Measurements from ENCODE around the gene NRXN2. TPM values are rescaled to one million over a fixed set of nuclear protein-coding genes. Genes with fewer than 3 reads are reported as not detected.

The NRXN2 gene
- total RNA-seq, 1 donor from 2014 or later: 0.05 TPM

DNA sequence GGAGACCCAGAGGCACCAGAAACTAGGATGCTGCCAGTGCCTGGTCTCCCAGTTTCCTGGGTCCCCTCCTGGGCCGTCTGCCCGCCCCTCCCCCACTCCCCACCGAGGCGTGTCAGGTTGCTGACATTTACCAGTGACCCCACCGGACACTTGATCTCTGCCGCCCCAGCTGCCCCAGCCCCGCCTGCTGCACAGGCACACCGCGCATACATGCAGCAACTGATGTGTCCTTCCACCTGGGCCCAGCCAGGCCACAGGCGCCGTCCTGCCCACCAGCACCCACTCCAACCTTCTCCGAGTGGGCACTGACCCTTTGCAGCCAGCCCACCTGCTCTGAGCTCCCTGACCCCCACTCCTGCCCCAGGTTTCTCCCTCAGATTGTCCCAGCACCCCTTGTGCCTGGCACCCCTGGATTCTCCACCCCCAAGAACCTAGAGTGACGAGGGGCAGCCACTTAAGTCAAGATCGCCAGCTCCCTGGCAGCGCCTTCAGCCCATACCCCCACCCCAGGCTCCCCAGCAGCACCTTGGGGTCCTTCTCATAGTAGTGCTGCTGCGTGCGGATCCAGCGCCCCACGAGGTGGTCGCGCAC is 36.2 kb upstream of the NRXN2 start:
- intact Hi-C loops (cut with micrococcal nuclease): no loop called here

DNA sequence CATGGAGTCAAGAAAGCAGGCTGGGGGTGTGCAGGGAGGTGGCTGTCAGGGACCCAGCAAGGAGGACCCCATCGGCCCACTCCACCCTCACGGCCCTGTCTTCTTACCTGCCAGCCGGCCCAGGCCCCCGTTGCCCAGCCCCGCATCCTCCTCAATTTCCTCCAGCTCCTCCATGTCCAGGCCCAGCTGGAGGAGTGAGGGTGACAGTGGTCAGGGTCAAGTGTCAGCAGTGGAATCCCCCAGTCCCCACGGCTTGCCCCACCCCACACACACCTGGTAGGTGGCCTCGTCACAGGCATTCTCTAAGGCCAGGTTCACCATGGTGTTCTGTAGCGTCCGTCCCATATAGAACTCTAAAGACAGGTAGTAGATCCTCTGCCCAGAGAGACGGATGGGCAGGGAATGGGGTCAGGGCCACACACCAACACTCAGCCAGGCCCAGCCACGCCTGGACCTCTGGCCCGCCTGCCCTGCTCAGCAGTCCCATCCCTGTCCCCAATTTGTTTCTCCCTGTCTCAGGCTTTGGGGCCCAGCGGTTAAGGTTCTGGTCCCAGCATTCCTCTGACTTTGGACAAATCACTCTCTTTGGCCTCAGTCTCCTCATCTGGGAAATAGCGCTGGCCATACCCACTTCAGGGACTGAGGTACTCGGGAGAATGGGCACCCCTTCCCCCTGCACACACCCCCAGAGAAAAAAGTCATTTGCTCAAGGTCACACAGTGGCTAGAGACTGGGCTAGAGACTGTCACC is 35.5 kb upstream of the NRXN2 start:
- intact Hi-C loops (cut with micrococcal nuclease): no loop called here

GRCh38 chr11:64757549-64758329 is 34.7 kb upstream of the NRXN2 start:
- intact Hi-C loops (cut with micrococcal nuclease): no loop called here

- intact Hi-C loops (cut with micrococcal nuclease): no loop called here
Observed at GRCh38 chr11:64755681-64756361, 32.8 kb upstream of the NRXN2 start.

GRCh38 chr11:64754919-64755662 is 32.1 kb upstream of the NRXN2 start:
- intact Hi-C loops (cut with micrococcal nuclease): no loop called here

DNA sequence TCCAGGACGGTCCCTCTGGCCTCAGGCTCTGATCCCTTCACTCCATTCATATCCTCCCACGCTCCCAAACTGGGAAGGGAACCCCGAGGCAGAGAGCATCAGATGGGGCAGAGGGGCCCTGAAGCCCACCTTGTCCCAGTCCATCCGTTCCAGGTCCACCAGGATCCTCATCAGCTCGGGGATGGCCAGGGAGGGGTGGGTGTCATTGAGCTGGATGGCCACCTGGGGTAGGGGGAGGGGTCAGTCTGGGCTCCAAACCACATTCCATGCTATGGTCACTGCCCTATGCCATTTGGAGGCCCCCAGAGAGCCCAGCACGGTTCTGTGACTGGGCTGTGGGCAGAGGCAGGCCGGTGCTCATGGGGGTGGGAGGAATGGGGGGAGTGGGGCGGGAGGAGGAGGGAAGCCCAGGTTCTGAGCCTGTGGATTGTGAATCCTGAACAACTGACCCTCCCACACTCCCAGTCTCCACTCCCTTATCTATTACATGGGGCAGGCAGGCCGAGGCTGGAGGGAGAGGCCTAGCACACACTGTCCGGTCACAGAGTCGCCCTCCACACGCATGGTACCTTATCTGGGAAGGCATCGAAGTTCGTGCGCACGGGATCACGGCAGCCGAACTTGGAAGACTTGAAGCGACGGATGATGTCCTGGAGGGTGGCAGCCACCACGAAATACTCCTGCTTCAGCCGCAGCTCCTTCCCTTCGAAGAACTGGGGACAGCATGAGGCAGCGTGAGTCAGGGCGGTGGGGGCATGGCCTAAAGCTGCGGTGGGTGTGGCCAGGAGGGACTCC is 31.3 kb upstream of the NRXN2 start:
- intact Hi-C loops (cut with micrococcal nuclease): no loop called here

- intact Hi-C loops (cut with micrococcal nuclease): no loop called here
Observed at GRCh38 chr11:64753380-64754123, 30.6 kb upstream of the NRXN2 start.

- intact Hi-C loops (cut with micrococcal nuclease): no loop called here
Observed at GRCh38 chr11:64753019-64753379, 30.0 kb upstream of the NRXN2 start.

DNA sequence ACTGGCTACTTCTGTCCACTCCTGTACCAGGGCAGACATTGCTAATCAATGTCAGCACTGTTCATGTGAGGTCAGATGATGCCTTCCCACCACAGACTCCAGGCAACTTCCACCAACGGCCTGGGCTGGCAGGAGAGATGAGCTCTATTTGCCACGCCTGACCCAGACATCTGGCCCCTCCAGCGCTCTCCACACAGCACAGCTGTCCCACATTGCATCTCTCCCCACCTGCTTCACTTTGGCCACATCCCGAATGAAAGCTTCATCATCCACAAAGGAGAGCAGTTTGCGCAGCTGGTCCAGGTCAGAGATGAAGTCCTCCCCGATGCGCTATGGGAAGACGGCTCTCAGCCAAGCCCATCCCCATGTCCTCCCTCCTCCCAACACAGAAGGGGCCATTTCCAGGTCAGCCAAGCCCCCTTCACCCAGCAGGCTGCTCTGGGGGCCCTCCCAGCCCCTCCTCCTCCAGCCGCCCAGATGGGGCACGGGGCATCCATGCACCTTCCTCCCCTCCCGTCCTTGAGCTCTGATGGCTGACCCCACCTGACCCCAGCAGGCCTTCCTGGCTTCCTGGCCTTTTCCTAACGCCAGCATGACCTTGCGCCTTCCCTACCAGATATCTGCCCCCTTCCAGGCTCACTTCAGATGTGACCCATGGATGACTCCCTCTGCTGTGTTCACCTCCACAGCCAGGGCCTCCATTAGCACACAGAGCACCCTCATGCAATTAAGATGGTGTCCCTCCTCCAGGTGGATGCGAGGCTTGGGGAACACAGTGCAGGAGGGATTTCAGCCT is 29.4 kb upstream of the NRXN2 start:
- intact Hi-C loops (cut with micrococcal nuclease): no loop called here

GRCh38 chr11:64751580-64751979 is 28.6 kb upstream of the NRXN2 start:
- intact Hi-C loops (cut with micrococcal nuclease): no loop called here

- intact Hi-C loops (cut with micrococcal nuclease): no loop called here
Observed at GRCh38 chr11:64751136-64751535, 28.1 kb upstream of the NRXN2 start.

- intact Hi-C loops (cut with micrococcal nuclease): no loop called here
Observed at GRCh38 chr11:64750361-64751054, 27.5 kb upstream of the NRXN2 start.

GRCh38 chr11:64747961-64748665 is 25.1 kb upstream of the NRXN2 start:
- intact Hi-C loops (cut with micrococcal nuclease): loop anchor here (10.0 kb wide), 3 partner anchors 127 to 503 kb away; partner anchors contain the start of genes CATSPERZ, EHD1, ESRRA and FKBP2

GRCh38 chr11:64746486-64746885 is 23.5 kb upstream of the NRXN2 start:
- intact Hi-C loops (cut with micrococcal nuclease): loop anchor here (10.0 kb wide), 3 partner anchors 128 to 502 kb away; partner anchors contain the start of genes CATSPERZ, EHD1, ESRRA and FKBP2

GRCh38 chr11:64745521-64746328 is 22.7 kb upstream of the NRXN2 start:
- intact Hi-C loops (cut with micrococcal nuclease): loop anchor here (1.0 to 10.0 kb wide), 5 partner anchors 33 to 501 kb away; partner anchors contain the start of genes CATSPERZ, EHD1, ESRRA and FKBP2

GRCh38 chr11:64745189-64745520 is 22.2 kb upstream of the NRXN2 start:
- intact Hi-C loops (cut with micrococcal nuclease): loop anchor here (1.0 to 10.0 kb wide), 5 partner anchors 33 to 500 kb away; partner anchors contain the start of genes CATSPERZ, EHD1, ESRRA and FKBP2
